Dedifferentiated amniotic fluid mesenchymal stem cell (primary cell): Measurements from ENCODE around the gene LRBA.
"Not testable (repeated sequence)": the region's sequence is repeated elsewhere in the genome, so short reads cannot be mapped to it uniquely, and the experiment has no call there.

Experiments
- DNase-seq: peaks from one replicate; pipeline ENCODE4 v3.0.0-alpha.2; 2016; ENCODE audit errors: extremely low spot score

LRBA gene

GRCh38 chr4:150423074-150423473 lies 592.0 kb downstream of the LRBA start:
- DNase-seq, result no peak

GRCh38 chr4:150421612-150422011 lies 593.5 kb downstream of the LRBA start:
- DNase-seq, result no peak

GRCh38 chr4:150419939-150420338 lies 595.1 kb downstream of the LRBA start:
- DNase-seq, result no peak

- DNase-seq, result no peak
Observed at GRCh38 chr4:150418757-150419410, 596.2 kb downstream of the LRBA start.

- DNase-seq, result no peak
Observed at GRCh38 chr4:150415213-150415612, 599.9 kb downstream of the LRBA start.

GRCh38 chr4:150411520-150411919 lies 603.6 kb downstream of the LRBA start:
- DNase-seq, result no peak

GRCh38 chr4:150402871-150403272 lies 612.2 kb downstream of the LRBA start:
- DNase-seq, result no peak

- DNase-seq, result no peak
Observed at GRCh38 chr4:150401083-150401687, 613.9 kb downstream of the LRBA start.

GRCh38 chr4:150395872-150396271 lies 619.2 kb downstream of the LRBA start:
- no peak for DNase-seq

GRCh38 chr4:150394046-150394445 lies 621.0 kb downstream of the LRBA start:
- DNase-seq, result no peak

GRCh38 chr4:150391052-150391451 lies 624.0 kb downstream of the LRBA start:
- no peak for DNase-seq

GRCh38 chr4:150390531-150390910 lies 624.6 kb downstream of the LRBA start:
- no peak for DNase-seq

- DNase-seq, result no peak
Observed at GRCh38 chr4:150389896-150390530, 625.1 kb downstream of the LRBA start.

GRCh38 chr4:150387981-150388380 lies 627.1 kb downstream of the LRBA start:
- DNase-seq, result no peak

- DNase-seq, result not testable (repeated sequence)
Observed at GRCh38 chr4:150386415-150386814, 628.7 kb downstream of the LRBA start.

- DNase-seq, result peak; percentile 94
Observed at GRCh38 chr4:150385606-150386005, 629.5 kb downstream of the LRBA start.

- no peak for DNase-seq
Observed at GRCh38 chr4:150384249-150384648, 630.8 kb downstream of the LRBA start.

- DNase-seq, result no peak
Observed at GRCh38 chr4:150382028-150382427, 633.1 kb downstream of the LRBA start.

GRCh38 chr4:150381609-150382008 lies 633.5 kb downstream of the LRBA start:
- no peak for DNase-seq

GRCh38 chr4:150381036-150381435 lies 634.0 kb downstream of the LRBA start:
- no peak for DNase-seq

- DNase-seq, result no peak
Observed at GRCh38 chr4:150379454-150379853, 635.6 kb downstream of the LRBA start.

- no peak for DNase-seq
Observed at GRCh38 chr4:150375025-150375424, 640.1 kb downstream of the LRBA start.

- no peak for DNase-seq
Observed at GRCh38 chr4:150371869-150372268, 643.2 kb downstream of the LRBA start.
